ENCODE results near the gene OR8B2.
"Not testable (repeated sequence)": the region's sequence is repeated elsewhere in the genome, so short reads cannot be mapped to it uniquely, and the experiment has no call there.

Gene OR8B2

DNA sequence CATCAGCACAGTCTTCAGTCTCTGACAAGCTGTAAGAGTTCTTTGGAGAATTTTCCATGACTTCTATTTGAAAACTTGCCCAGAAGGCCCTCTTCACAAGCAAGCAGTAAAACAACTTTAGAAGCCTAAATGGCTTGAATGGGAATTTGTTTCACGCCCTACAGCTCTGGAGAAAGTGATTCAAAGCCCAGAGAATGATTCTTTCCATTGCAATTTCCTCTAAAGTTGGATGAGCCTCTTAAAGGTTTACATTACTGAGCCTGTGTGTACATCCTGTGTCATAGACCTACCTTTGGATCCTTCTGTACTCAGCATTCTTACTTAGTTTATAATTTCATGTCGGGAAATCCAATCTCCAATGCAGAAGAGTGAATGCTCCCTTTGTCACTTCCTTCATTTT is 21.3 kb upstream of the OR8B2 start:
- TF ChIP-seq, protein P1, sequence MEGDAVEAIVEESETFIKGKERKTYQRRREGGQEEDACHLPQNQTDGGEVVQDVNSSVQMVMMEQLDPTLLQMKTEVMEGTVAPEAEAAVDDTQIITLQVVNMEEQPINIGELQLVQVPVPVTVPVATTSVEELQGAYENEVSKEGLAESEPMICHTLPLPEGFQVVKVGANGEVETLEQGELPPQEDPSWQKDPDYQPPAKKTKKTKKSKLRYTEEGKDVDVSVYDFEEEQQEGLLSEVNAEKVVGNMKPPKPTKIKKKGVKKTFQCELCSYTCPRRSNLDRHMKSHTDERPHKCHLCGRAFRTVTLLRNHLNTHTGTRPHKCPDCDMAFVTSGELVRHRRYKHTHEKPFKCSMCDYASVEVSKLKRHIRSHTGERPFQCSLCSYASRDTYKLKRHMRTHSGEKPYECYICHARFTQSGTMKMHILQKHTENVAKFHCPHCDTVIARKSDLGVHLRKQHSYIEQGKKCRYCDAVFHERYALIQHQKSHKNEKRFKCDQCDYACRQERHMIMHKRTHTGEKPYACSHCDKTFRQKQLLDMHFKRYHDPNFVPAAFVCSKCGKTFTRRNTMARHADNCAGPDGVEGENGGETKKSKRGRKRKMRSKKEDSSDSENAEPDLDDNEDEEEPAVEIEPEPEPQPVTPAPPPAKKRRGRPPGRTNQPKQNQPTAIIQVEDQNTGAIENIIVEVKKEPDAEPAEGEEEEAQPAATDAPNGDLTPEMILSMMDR (IDR thresholded peaks at IDR 0.05; ENCODE audit: low read depth, low read length, missing control alignments): no peak
- no peak for DNase-seq (ENCODE audit: low read depth)
- H3K4me3 ChIP-seq (ENCODE audit: low read depth, low read length): no peak overlapping the region

DNA sequence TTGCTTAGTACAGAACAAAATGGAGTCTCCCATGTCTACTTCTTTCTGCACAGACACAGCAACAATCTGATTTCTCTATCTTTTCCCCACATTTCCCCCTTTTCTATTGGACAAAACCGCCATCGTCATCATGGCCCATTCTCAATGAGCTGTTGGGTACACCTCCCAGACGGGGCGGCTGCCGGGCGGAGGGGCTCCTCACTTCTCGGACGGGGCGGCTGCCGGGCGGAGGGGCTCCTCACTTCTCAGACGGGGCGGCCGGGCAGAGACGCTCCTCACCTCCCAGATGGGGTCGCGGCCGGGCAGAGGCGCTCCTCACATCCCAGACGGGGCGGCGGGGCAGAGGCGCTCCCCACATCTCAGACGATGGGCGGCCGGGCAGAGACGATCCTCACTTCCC is 18.9 kb upstream of the OR8B2 start:
- not testable (repeated sequence) for H3K4me3 ChIP-seq (ENCODE audit: low read depth, low read length); DNase-seq (ENCODE audit: low read depth)

DNA sequence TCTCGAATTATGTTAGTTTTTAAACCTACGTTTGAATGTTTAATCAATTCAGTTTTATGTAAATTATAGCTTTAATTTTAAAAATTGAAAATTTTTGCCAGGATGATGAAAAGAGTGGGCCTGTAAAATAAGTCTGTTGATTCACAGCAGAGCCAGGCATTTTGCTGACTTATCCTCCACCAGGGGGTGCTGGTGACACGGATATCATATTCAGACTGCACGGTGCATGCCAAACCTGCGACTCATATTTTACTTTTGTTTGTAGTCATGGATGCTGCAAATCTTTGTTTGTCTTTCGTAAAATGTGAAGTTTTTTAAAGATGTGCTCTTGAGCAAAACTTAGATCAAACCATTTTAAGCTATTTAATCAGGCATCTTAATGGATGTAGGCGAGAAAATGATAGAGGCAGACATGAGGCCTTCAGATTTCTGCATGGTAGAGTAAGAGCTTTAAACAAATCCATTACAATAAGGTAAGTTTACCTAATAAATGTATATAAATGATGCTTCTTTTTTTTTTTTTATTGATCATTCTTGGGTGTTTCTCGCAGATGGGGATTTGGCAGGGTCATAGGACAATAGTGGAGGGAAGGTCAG is 18.1 kb upstream of the OR8B2 start:
- TF ChIP-seq, protein P1 (IDR thresholded peaks at IDR 0.05; ENCODE audit: low read depth, low read length, missing control alignments): peak; percentile 78
- peak; percentile 10 for DNase-seq (ENCODE audit: low read depth)
- no peak overlapping the region for H3K4me3 ChIP-seq (ENCODE audit: low read depth, low read length)

- H3K4me3 ChIP-seq (ENCODE audit: low read depth, low read length): no peak within 1 kb of the TSS
- DNase-seq (ENCODE audit: low read depth): no peak
- TF ChIP-seq, protein P1 (IDR thresholded peaks at IDR 0.05; ENCODE audit: low read depth, low read length, missing control alignments): no peak
These were observed 14.6 kb upstream of the OR8B2 start, which contains the start of gene OR8B3 for GRCh38 chr11:124398924-124399323. TSS of gene OR8B3 (minus strand) at chr11:124399024. CDS start at chr11:124397351, 1,673 bp downstream.

GRCh38 chr11:124396847-124397246 is 12.5 kb upstream of the OR8B2 start:
- DNase-seq (ENCODE audit: low read depth); H3K4me3 ChIP-seq (ENCODE audit: low read depth, low read length): not testable (repeated sequence)

GRCh38 chr11:124394408-124394807 is 10.1 kb upstream of the OR8B2 start:
- DNase-seq (ENCODE audit: low read depth): no peak
- TF ChIP-seq, protein P1 (IDR thresholded peaks at IDR 0.05; ENCODE audit: low read depth, low read length, missing control alignments): no peak
- H3K4me3 ChIP-seq (ENCODE audit: low read depth, low read length): no peak overlapping the region

- not testable (repeated sequence) for DNase-seq (ENCODE audit: low read depth); H3K4me3 ChIP-seq (ENCODE audit: low read depth, low read length)
These were observed 1.4 kb downstream of the OR8B2 start for GRCh38 chr11:124382857-124383256.

- no peak for DNase-seq (ENCODE audit: low read depth)
- TF ChIP-seq, protein P1 (IDR thresholded peaks at IDR 0.05; ENCODE audit: low read depth, low read length, missing control alignments): no peak
- no peak overlapping the region for H3K4me3 ChIP-seq (ENCODE audit: low read depth, low read length)
These were observed 3.7 kb downstream of the OR8B2 start for GRCh38 chr11:124380585-124380984.

GRCh38 chr11:124376280-124376679 is 8.0 kb downstream of the OR8B2 start:
- no peak for DNase-seq (ENCODE audit: low read depth)
- TF ChIP-seq, protein P1 (IDR thresholded peaks at IDR 0.05; ENCODE audit: low read depth, low read length, missing control alignments): no peak
- no peak overlapping the region for H3K4me3 ChIP-seq (ENCODE audit: low read depth, low read length)
